ENCODE data around the gene PTPRB. TPM values are rescaled to one million over a fixed set of nuclear protein-coding genes. Genes with fewer than 3 reads are reported as not detected.

The PTPRB gene
- total RNA-seq, 4 donors from 2014 or later = 36.8 to 107 (median 63.1) TPM

- H3K9me3 ChIP-seq = no peaks in the 10 kb centered on the region
- H3K27me3 ChIP-seq = no peaks in the 10 kb centered on the region
- no peak overlapping the region for H3K27ac ChIP-seq
- H3K4me1 ChIP-seq = no peaks in the 10 kb centered on the region
- DNase-seq = no peak
- H3K4me3 ChIP-seq = no peak overlapping the region
- H3K36me3 ChIP-seq = no peaks in the 10 kb centered on the region
- intact Hi-C loops (cut with DNase I; ENCODE audit: low total_unique reads) = no loop called here
- no peak for TF ChIP-seq CTCF (IDR thresholded peaks at IDR 0.05)
- no peak for TF ChIP-seq POLR2A (IDR thresholded peaks at IDR 0.05)
Observed at GRCh38 chr12:70670948-70671347, 33.7 kb upstream of the PTPRB start.

GRCh38 chr12:70667253-70667652 lies 30.0 kb upstream of the PTPRB start:
- DNase-seq = no peak
- Histone ChIP-seq H3K4me3 (no peak overlapping the region), H3K9me3 (no peaks in the 10 kb centered on the region), H3K27ac (no peak overlapping the region), H3K4me1 (no peaks in the 10 kb centered on the region), H3K27me3 (no peaks in the 10 kb centered on the region), H3K36me3 (no peaks in the 10 kb centered on the region)
- no peak for TF ChIP-seq POLR2A (IDR thresholded peaks at IDR 0.05)
- no peak for TF ChIP-seq CTCF (IDR thresholded peaks at IDR 0.05)
- intact Hi-C loops (cut with DNase I; ENCODE audit: low total_unique reads) = no loop called here

- intact Hi-C loops (cut with DNase I; ENCODE audit: low total_unique reads) = no loop called here
- no peak for DNase-seq
- TF ChIP-seq CTCF (IDR thresholded peaks at IDR 0.05) (no peak), POLR2A (IDR thresholded peaks at IDR 0.05) (no peak)
Observed at GRCh38 chr12:70666364-70666763, 29.1 kb upstream of the PTPRB start.

GRCh38 chr12:70664465-70664881 lies 27.2 kb upstream of the PTPRB start:
- no peaks in the 10 kb centered on the region for H3K4me1 ChIP-seq
- no peaks in the 10 kb centered on the region for H3K27me3 ChIP-seq
- no peaks in the 10 kb centered on the region for H3K9me3 ChIP-seq
- DNase-seq = no peak
- no peak for TF ChIP-seq CTCF (IDR thresholded peaks at IDR 0.05)
- no peak for TF ChIP-seq POLR2A (IDR thresholded peaks at IDR 0.05)
- H3K27ac ChIP-seq = no peak overlapping the region
- H3K4me3 ChIP-seq = no peak overlapping the region
- intact Hi-C loops (cut with DNase I; ENCODE audit: low total_unique reads) = no loop called here
- H3K36me3 ChIP-seq = no peaks in the 10 kb centered on the region

More at GRCh38 chr12:70666364-70666763, 29.1 kb upstream of the PTPRB start:
- H3K36me3 ChIP-seq = no peaks in the 10 kb centered on the region
- H3K27ac ChIP-seq = no peak overlapping the region
- H3K27me3 ChIP-seq = no peaks in the 10 kb centered on the region
- H3K4me3 ChIP-seq = no peak overlapping the region
- no peaks in the 10 kb centered on the region for H3K4me1 ChIP-seq
- no peaks in the 10 kb centered on the region for H3K9me3 ChIP-seq

GRCh38 chr12:70663838-70664237 lies 26.6 kb upstream of the PTPRB start:
- intact Hi-C loops (cut with DNase I; ENCODE audit: low total_unique reads) = no loop called here
- Histone ChIP-seq H3K36me3 (no peaks in the 10 kb centered on the region), H3K9me3 (no peaks in the 10 kb centered on the region), H3K27me3 (no peaks in the 10 kb centered on the region), H3K4me3 (no peak overlapping the region), H3K4me1 (no peaks in the 10 kb centered on the region), H3K27ac (no peak overlapping the region)
- TF ChIP-seq CTCF (IDR thresholded peaks at IDR 0.05) (no peak), POLR2A (IDR thresholded peaks at IDR 0.05) (no peak)
- DNase-seq = no peak
